Neuron (in vitro differentiated cells): Measurements from ENCODE around the gene TNFRSF18.

Experiments
- H2AFZ ChIP-seq: one replicate; pipeline ENCODE4 v1.6.1; 2013; ENCODE audit warnings: low read depth, mild to moderate bottlenecking, inconsistent platforms, low read length, moderate library complexity
- H3K27me3 ChIP-seq: one replicate; pipeline ENCODE4 v1.6.1; 2013; ENCODE audit warnings: low read length; ENCODE audit not compliant: insufficient read depth
- H3K36me3 ChIP-seq: one replicate; pipeline ENCODE4 v1.6.1; 2013; ENCODE audit warnings: low read length; ENCODE audit not compliant: insufficient read depth
- H3K4me1 ChIP-seq: one replicate; pipeline ENCODE4 v1.6.1; 2013; ENCODE audit warnings: low read length; ENCODE audit not compliant: insufficient read depth
- H3K4me3 ChIP-seq: 2 replicates; pipeline ENCODE4 v1.5.1; 2013; ENCODE audit warnings: mild to moderate bottlenecking, low read length, moderate library complexity
- H3K9me3 ChIP-seq: one replicate; pipeline ENCODE4 v1.6.1; 2013; ENCODE audit warnings: low read length

The TNFRSF18 gene

DNA sequence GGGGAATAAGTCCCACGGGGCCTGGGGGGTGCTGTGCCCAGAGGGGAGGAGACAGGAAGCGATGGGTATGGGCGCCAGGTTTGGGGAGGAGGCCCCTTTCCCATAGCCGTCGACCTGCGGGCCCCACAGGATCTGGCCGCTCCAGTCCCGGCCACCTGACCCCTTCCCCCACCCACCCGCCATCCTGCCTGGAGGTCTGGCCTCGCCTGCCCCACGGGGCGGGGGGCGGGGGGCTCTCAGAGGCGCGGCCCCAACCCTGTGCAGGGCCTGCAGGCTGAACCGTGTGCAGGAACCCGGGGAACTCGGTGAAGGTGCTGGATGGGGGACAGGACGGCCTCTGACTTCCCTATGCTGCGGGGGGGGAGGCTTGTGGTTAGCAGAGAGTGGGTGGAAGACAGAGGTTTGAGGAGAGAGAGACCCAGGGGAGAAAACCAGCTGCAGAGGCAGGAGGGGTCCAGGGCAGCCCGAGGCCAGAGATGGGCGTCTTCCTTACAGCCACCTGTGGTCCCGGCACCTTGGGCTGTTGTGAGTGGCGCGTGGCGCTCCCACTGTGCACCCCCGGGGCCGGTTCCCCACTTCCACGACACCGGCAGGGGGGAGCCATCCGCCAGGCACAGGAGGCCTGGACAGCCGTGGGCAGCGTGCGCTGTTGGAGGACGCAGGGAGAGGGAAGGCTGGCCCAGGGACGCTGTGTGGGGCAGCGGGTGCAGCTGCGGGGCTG is 2.5 kb upstream of the TNFRSF18 start:
- Histone ChIP-seq H3K4me1 (no peaks in the 10 kb centered on the region), H3K36me3 (no peaks in the 10 kb centered on the region), H3K27me3 (peaks cover 20% of the 10 kb centered on the region), H3K9me3 (no peaks in the 10 kb centered on the region), H2AFZ (no peak overlapping the region), H3K4me3 (no peak overlapping the region)

- Histone ChIP-seq H3K27me3 (peaks cover 25% of the 10 kb centered on the region), H3K4me1 (no peaks in the 10 kb centered on the region), H3K36me3 (no peaks in the 10 kb centered on the region), H3K9me3 (no peaks in the 10 kb centered on the region), H2AFZ (no peak overlapping the region), H3K4me3 (no peak overlapping the region)
Measured at GRCh38 chr1:1207571-1207892, 1.1 kb upstream of the TNFRSF18 start.

- peaks cover 25% of the 10 kb centered on the region for H3K27me3 ChIP-seq
- no peaks in the 10 kb centered on the region for H3K36me3 ChIP-seq
- H3K4me1 ChIP-seq: no peaks in the 10 kb centered on the region
- H2AFZ ChIP-seq: no peak overlapping the region
- no peaks in the 10 kb centered on the region for H3K9me3 ChIP-seq
- no peak overlapping the region for H3K4me3 ChIP-seq
Measured at GRCh38 chr1:1206966-1207531, 657 bp upstream of the TNFRSF18 start.

DNA sequence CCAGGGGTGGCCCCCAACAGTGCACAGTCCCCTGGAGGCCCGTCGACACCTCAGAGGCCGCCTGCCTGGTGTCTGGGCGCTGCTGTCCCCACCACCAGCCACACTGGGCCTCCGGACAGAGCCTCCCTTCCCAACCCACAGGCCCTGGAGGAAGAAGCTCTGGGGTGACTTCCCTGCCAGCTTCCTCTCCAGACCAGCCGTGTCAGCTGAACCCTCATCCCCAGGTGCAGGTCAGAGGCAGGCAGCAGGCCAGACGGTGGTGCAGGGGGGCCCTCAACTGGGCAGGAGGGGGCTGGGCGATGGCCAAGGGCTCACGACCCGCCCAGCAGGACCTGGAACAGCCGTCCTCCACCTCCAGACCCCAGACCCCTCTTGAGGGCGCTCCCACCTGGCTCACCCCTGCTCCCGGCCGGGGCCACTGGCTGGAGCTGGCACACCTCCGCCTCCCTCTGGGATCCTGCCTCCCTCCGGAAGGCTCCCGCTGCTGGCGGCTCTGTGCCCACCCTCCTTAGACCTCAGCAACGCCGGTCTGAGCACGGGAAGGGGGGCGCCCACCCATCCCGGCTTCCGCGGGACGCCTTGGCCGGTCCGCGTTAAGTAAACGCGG is 520 bp downstream of the TNFRSF18 start:
- Histone ChIP-seq H3K27me3 (peaks cover 25% of the 10 kb centered on the region), H3K9me3 (no peaks in the 10 kb centered on the region), H3K4me3 (no peak overlapping the region), H3K4me1 (peaks cover 2% of the 10 kb centered on the region), H3K36me3 (no peaks in the 10 kb centered on the region), H2AFZ (no peak overlapping the region)

GRCh38 chr1:1204998-1205768 is 1.2 kb downstream of the TNFRSF18 start:
- Histone ChIP-seq H3K4me3 (no peak overlapping the region), H3K27me3 (peaks cover 29% of the 10 kb centered on the region), H3K4me1 (peaks cover 4% of the 10 kb centered on the region), H2AFZ (no peak overlapping the region), H3K36me3 (no peaks in the 10 kb centered on the region), H3K9me3 (no peaks in the 10 kb centered on the region)

- Histone ChIP-seq H3K27me3 (peaks cover 35% of the 10 kb centered on the region), H2AFZ (no peak overlapping the region)
Measured at GRCh38 chr1:1204425-1204920, 1.9 kb downstream of the TNFRSF18 start.

GRCh38 chr1:1203561-1204424 is 2.6 kb downstream of the TNFRSF18 start:
- H3K4me3 ChIP-seq: no peak overlapping the region
- no peaks in the 10 kb centered on the region for H3K36me3 ChIP-seq
- peaks cover 4% of the 10 kb centered on the region for H3K4me1 ChIP-seq
- H3K27me3 ChIP-seq: peaks cover 39% of the 10 kb centered on the region
- no peak overlapping the region for H2AFZ ChIP-seq
- no peaks in the 10 kb centered on the region for H3K9me3 ChIP-seq

More at GRCh38 chr1:1204425-1204920, 1.9 kb downstream of the TNFRSF18 start:
- Histone ChIP-seq H3K4me3 (no peak overlapping the region), H3K36me3 (no peaks in the 10 kb centered on the region), H3K9me3 (no peaks in the 10 kb centered on the region), H3K4me1 (peaks cover 4% of the 10 kb centered on the region)

DNA sequence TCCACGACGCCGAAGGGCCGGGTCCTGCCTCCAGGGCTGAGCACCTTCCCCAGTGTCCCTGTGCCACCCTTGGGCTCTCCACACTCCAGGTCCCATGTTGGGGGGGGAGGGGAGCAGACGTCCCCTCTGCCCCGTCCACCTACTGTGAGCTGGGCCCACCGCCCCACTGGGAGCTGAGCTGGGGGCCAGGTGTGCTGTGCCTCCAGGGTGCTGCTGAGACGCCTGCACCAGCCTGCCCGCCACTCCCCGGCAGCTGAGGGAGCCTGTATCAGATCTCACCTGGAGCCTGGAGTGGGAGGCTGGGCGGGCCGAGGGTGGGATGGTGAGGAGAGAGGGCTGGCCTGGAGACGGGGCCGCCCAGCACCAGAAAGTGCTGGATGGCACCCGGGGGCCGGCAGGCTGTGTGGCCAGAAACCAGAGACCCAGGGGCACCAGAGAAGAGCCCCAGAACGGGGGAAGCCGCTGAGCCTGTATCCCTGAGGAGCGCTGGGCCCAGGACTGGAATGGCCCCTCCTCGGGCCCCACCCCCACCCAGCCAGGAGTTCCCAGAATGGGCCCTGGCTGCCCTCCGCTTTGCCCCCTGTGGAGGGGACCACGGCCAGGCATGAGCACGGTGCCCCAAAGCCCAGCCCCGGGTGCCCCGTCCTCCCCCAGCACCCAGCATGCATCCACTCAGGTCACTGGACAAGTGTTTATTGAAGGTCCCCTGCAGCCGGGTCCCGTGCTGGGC is 3.4 kb downstream of the TNFRSF18 start:
- no peak overlapping the region for H3K4me3 ChIP-seq
- H3K27me3 ChIP-seq: peaks cover 39% of the 10 kb centered on the region
- peaks cover 4% of the 10 kb centered on the region for H3K4me1 ChIP-seq
- H2AFZ ChIP-seq: no peak overlapping the region
- H3K36me3 ChIP-seq: no peaks in the 10 kb centered on the region
- H3K9me3 ChIP-seq: no peaks in the 10 kb centered on the region

GRCh38 chr1:1200876-1201810 is 5.2 kb downstream of the TNFRSF18 start:
- Histone ChIP-seq H3K4me1 (peaks cover 4% of the 10 kb centered on the region), H3K27me3 (peaks cover 35% of the 10 kb centered on the region), H2AFZ (no peak overlapping the region), H3K9me3 (no peaks in the 10 kb centered on the region), H3K4me3 (peak overlapping the region; percentile 21), H3K36me3 (no peaks in the 10 kb centered on the region)

- H3K4me3 ChIP-seq: no peak overlapping the region
- peaks cover 30% of the 10 kb centered on the region for H3K27me3 ChIP-seq
Measured at GRCh38 chr1:1199961-1200875, 6.2 kb downstream of the TNFRSF18 start.

More at GRCh38 chr1:1199961-1200875, 6.2 kb downstream of the TNFRSF18 start:
- Histone ChIP-seq H3K4me1 (peaks cover 4% of the 10 kb centered on the region), H3K9me3 (no peaks in the 10 kb centered on the region), H2AFZ (no peak overlapping the region), H3K36me3 (no peaks in the 10 kb centered on the region)
